GM23338 (cell line): ENCODE data around the gene TMEM107. TPM values are rescaled to one million over a fixed set of nuclear protein-coding genes. Genes with fewer than 3 reads are reported as not detected.

Source experiments
- ATAC-seq: fragments of 200-7000 bp; cut with Tn5 transposase; 3 replicates; pipeline ENCODE4 v1.9.1; 2020
- DNase-seq: peaks from one replicate; pipeline ENCODE4 v3.0.0-alpha.2; 2015; ENCODE audit warnings: low spot score
- H2AFZ ChIP-seq: fragments of 200-600 bp; sonication (generic); 2 replicates; pipeline ENCODE4 v1.8.0; 2016; ENCODE audit warnings: antibody characterized with exemption, mild to moderate bottlenecking, moderate library complexity
- H3F3A ChIP-seq: fragments of 200-600 bp; sonication (generic); replicated peaks from 2 replicates; pipeline ENCODE4 v1.8.0; 2017; ENCODE audit warnings: antibody characterized with exemption, mixed run types, low read depth
- H3K27ac ChIP-seq: fragments of 200-600 bp; sonication (generic); 2 replicates; pipeline ENCODE4 v1.6.1; 2016; ENCODE audit warnings: low read depth
- H3K27me3 ChIP-seq: fragments of 200-600 bp; sonication (generic); 2 replicates; pipeline ENCODE4 v1.8.0; 2016; ENCODE audit warnings: mild to moderate bottlenecking, mixed run types, moderate library complexity; ENCODE audit not compliant: insufficient read depth
- H3K36me3 ChIP-seq: fragments of 200-600 bp; sonication (generic); 2 replicates; pipeline ENCODE4 v1.8.0; 2016; ENCODE audit warnings: mild to moderate bottlenecking; ENCODE audit not compliant: insufficient read depth
- H3K4me1 ChIP-seq: fragments of 200-600 bp; sonication (generic); 2 replicates; pipeline ENCODE4 v1.8.0; 2016; ENCODE audit warnings: mild to moderate bottlenecking, moderate library complexity; ENCODE audit not compliant: insufficient read depth
- H3K4me2 ChIP-seq: fragments of 200-600 bp; sonication (generic); 2 replicates; pipeline ENCODE4 v1.7.1; 2017; ENCODE audit warnings: mixed run types
- H3K4me3 ChIP-seq: fragments of 200-600 bp; sonication (generic); 2 replicates; pipeline ENCODE4 v1.6.1; 2016; ENCODE audit warnings: mixed run types
- H3K79me2 ChIP-seq: fragments of 200-600 bp; sonication (generic); replicated peaks from 2 replicates; pipeline ENCODE4 v1.8.0; 2017; ENCODE audit warnings: mild to moderate bottlenecking; ENCODE audit not compliant: insufficient read depth
- H3K9me2 ChIP-seq: fragments of 200-600 bp; sonication (generic); 2 replicates; pipeline ENCODE4 v1.8.0; 2017; ENCODE audit not compliant: insufficient read depth
- H4K20me1 ChIP-seq: fragments of 200-600 bp; sonication (generic); replicated peaks from 2 replicates; pipeline ENCODE4 v1.8.0; 2017; ENCODE audit warnings: mild to moderate bottlenecking; ENCODE audit not compliant: insufficient read depth
- H3K27ac Mint-ChIP-seq: 2 replicates; pipeline ENCODE4 v1.8.0; 2020; ENCODE audit warnings: inconsistent platforms, mild to moderate bottlenecking, moderate library complexity, mixed read lengths
- H3K27me3 Mint-ChIP-seq: 3 replicates; pipeline ENCODE4 v1.8.0; 2022; ENCODE audit warnings: low read depth, mild to moderate bottlenecking, moderate library complexity, mixed read lengths, inconsistent platforms; ENCODE audit not compliant: insufficient read depth, poor library complexity
- H3K36me3 Mint-ChIP-seq: 3 replicates; pipeline ENCODE4 v1.8.0; 2021; ENCODE audit warnings: low read depth, mild to moderate bottlenecking, inconsistent platforms, moderate library complexity, mixed read lengths
- H3K4me1 Mint-ChIP-seq: 3 replicates; pipeline ENCODE4 v1.8.0; 2020; ENCODE audit warnings: mild to moderate bottlenecking, inconsistent platforms, mixed read lengths
- H3K4me3 Mint-ChIP-seq: 3 replicates; pipeline ENCODE4 v1.8.0; 2021; ENCODE audit warnings: moderate library complexity, mild to moderate bottlenecking, inconsistent platforms, mixed read lengths
- H3K9me3 Mint-ChIP-seq: 3 replicates; pipeline ENCODE4 v1.8.0; 2020; ENCODE audit warnings: moderate library complexity, mild to moderate bottlenecking, inconsistent platforms, mixed read lengths
- EZH2 ChIP-seq: fragments of 200-600 bp; sonication (generic); IDR thresholded peaks from one replicate; pipeline ENCODE4 v1.8.0; 2017; ENCODE audit warnings: antibody characterized with exemption, mild to moderate bottlenecking, low read depth; ENCODE audit not compliant: unreplicated experiment
- JUNB ChIP-seq: IDR thresholded peaks from one replicate; pipeline ENCODE4 v1.6.1; 2016; ENCODE audit warnings: antibody characterized with exemption; ENCODE audit not compliant: unreplicated experiment
- ZNF462 ChIP-seq: fragments of 250-450 bp; sonication (Bioruptor Pico); IDR thresholded peaks from 2 replicates; pipeline ENCODE4 v1.5.0; 2020; ENCODE audit warnings: mild to moderate bottlenecking, moderate library complexity
- polyA plus RNA-seq: library from polyadenylated mRNA; unstranded; fragments of >200 nt; fragmentation: Nextera tagmentation; extraction: Ambion mirVana; gene quantifications from 2 replicates; pipeline ENCODE4 v1.2.1, GENCODE V29; 2016
- total RNA-seq: library from RNA; depleted of rRNA; stranded (reverse); fragments of >200 nt; shearing (Covaris generic); gene quantifications from 2 replicates; pipeline ENCODE4 v1.2.3, GENCODE V29; 2014

The TMEM107 gene
- total and polyA plus RNA-seq, 2 experiments from 2014 or later = 10.8 to 20.4 TPM

GRCh38 chr17:8125154-8125946, 50.8 kb downstream of the TMEM107 start:
- Mint-ChIP-seq H3K36me3 (peaks cover 4% of the 10 kb centered on the region), H3K4me3 (peak overlapping the region; percentile 83), H3K27me3 (peaks cover 88% of the 10 kb centered on the region), H3K27ac (no peak overlapping the region), H3K9me3 (peaks cover 12% of the 10 kb centered on the region), H3K4me1 (peaks cover 32% of the 10 kb centered on the region)
- H3K9me2 ChIP-seq = no peaks in the 10 kb centered on the region
- peak; percentile 74 for DNase-seq
- H2AFZ ChIP-seq = 0 out of 2 replicates have a peak overlapping the region, but pooled peaks have one; percentile 63
- ATAC-seq = peak; percentile 8
- H3K79me2 ChIP-seq = no peaks in the 10 kb centered on the region
- peaks cover 84% of the 10 kb centered on the region for H3K27me3 ChIP-seq
- peaks cover 18% of the 10 kb centered on the region for H3F3A ChIP-seq
- H3K36me3 ChIP-seq = no peaks in the 10 kb centered on the region
- TF ChIP-seq JUNB (no peak), ZNF462 (CRISPR knock-in tag) (no peak), EZH2 (peak; percentile 25)
- peaks cover 6% of the 10 kb centered on the region; the same call in 1 of the 2 replicates for H4K20me1 ChIP-seq
- peak overlapping the region; percentile 94 for H3K4me2 ChIP-seq
- peak overlapping the region; percentile 66 for H3K4me3 ChIP-seq
- H3K4me1 ChIP-seq = peaks cover 26% of the 10 kb centered on the region
- no peak overlapping the region for H3K27ac ChIP-seq
